Uterus (tissue), 4 donors: ENCODE data around the gene PTGFRN. TPM values are rescaled to one million over a fixed set of nuclear protein-coding genes. Genes with fewer than 3 reads are reported as not detected.

Source experiments
- DNase-seq, 2 donors: peaks; one replicate each; pipeline ENCODE4 v3.0.0-alpha.2; 2019 to 2020
- H3K27ac ChIP-seq, 2 donors: fragments of 200-600 bp; sonication (generic); 1 replicate in 1 of 2; 2 replicates in 1 of 2; pipeline ENCODE4 v1.5.1; 2016 to 2018
- H3K27me3 ChIP-seq, 2 donors: fragments of 200-600 bp; sonication (generic); one replicate each; pipeline ENCODE4 v1.5.1; 2018 to 2019; ENCODE audit warnings: control low read depth in 1 of 2
- H3K36me3 ChIP-seq, 2 donors: fragments of 200-600 bp; sonication (generic); one replicate each; pipeline ENCODE4 v1.5.1; 2019; ENCODE audit warnings: control low read depth in 1 of 2
- H3K4me1 ChIP-seq, 2 donors: fragments of 200-600 bp; sonication (generic); one replicate each; pipeline ENCODE4 v1.5.1; 2018 to 2019; ENCODE audit warnings: control low read depth in 1 of 2
- H3K4me3 ChIP-seq, 2 donors: fragments of 200-600 bp; sonication (generic); 1 replicate in 1 of 2; 2 replicates in 1 of 2; pipeline ENCODE4 v1.5.1; 2018 to 2019; ENCODE audit warnings: mild to moderate bottlenecking in 1 of 2
- H3K9me3 ChIP-seq, 2 donors: fragments of 200-600 bp; sonication (generic); one replicate each; pipeline ENCODE4 v1.5.1; 2019; ENCODE audit warnings: control low read depth in 1 of 2
- CTCF ChIP-seq, 4 experiments: fragments of 200-600 bp in 2 of 4; fragments of 450-650 bp in 2 of 4; sonication (generic) in 2 of 4; IDR thresholded peaks; one replicate each; pipeline ENCODE4 v1.5.1; 2016 to 2019; ENCODE audit warnings: antibody characterized with exemption in 4 of 4, mild to moderate bottlenecking in 2 of 4, moderate library complexity in 1 of 4
- POLR2A ChIP-seq, 2 donors: fragments of 450-650 bp; IDR thresholded peaks; one replicate each; pipeline ENCODE4 v1.6.1; 2016; ENCODE audit warnings: antibody characterized with exemption in 2 of 2, mild to moderate bottlenecking in 1 of 2, moderate library complexity in 1 of 2
- intact Hi-C: fragments of 100-400 bp; cut with DNase I; formaldehyde crosslinking; loops from one replicate; pipeline ENCODE4 v1.15.1; 2023; ENCODE audit warnings: low total_unique reads
- total RNA-seq, 4 donors: library from RNA; depleted of rRNA in 3 of 4; stranded (reverse); fragments of >200 nt in 3 of 4; gene quantifications; one replicate each; pipeline versions ENCODE4 v1.1.0 to v1.2.4, GENCODE V29; 2014 to 2023
- donor health status: DM: yes; HTN: yes; CAD: no.

PTGFRN gene
- total RNA-seq, 4 donors from 2014 or later = 32.4 to 134 (median 88.8) TPM

GRCh38 chr1:116869611-116870010 lies 40.1 kb upstream of the PTGFRN start:
- no peak for DNase-seq
- Histone ChIP-seq H3K36me3 (no peaks in the 10 kb centered on the region), H3K27me3 (no peaks in the 10 kb centered on the region), H3K27ac (no peak overlapping the region), H3K4me1 (no peaks in the 10 kb centered on the region), H3K9me3 (no peaks in the 10 kb centered on the region), H3K4me3 (no peak overlapping the region)
- intact Hi-C loops = no loop called here
- TF ChIP-seq CTCF (IDR thresholded peaks at IDR 0.05) (no peak), POLR2A (IDR thresholded peaks at IDR 0.05) (no peak)

- Histone ChIP-seq H3K4me3 (no peak overlapping the region), H3K27me3 (no peaks in the 10 kb centered on the region), H3K4me1 (no peaks in the 10 kb centered on the region), H3K9me3 (no peaks in the 10 kb centered on the region), H3K27ac (peak overlapping the region in 1 of 2 donors; percentile 86), H3K36me3 (no peaks in the 10 kb centered on the region)
- TF ChIP-seq CTCF (IDR thresholded peaks at IDR 0.05) (no peak), POLR2A (IDR thresholded peaks at IDR 0.05) (no peak)
- no peak for DNase-seq
- intact Hi-C loops = no loop called here
Measured at GRCh38 chr1:116870300-116870699, 39.4 kb upstream of the PTGFRN start.

GRCh38 chr1:116871779-116872146 lies 38.0 kb upstream of the PTGFRN start:
- Histone ChIP-seq H3K9me3 (no peaks in the 10 kb centered on the region), H3K36me3 (no peaks in the 10 kb centered on the region), H3K4me1 (no peaks in the 10 kb centered on the region), H3K27ac (peak overlapping the region; percentile 82 to 86), H3K27me3 (no peaks in the 10 kb centered on the region), H3K4me3 (no peak overlapping the region)
- TF ChIP-seq POLR2A (IDR thresholded peaks at IDR 0.05) (no peak), CTCF (IDR thresholded peaks at IDR 0.05) (no peak)
- DNase-seq = peak in 1 of 2 donors; percentile 71
- intact Hi-C loops = no loop called here

GRCh38 chr1:116873680-116874271 lies 35.9 kb upstream of the PTGFRN start:
- no peaks in the 10 kb centered on the region for H3K27me3 ChIP-seq
- H3K4me3 ChIP-seq = no peak overlapping the region
- TF ChIP-seq POLR2A (IDR thresholded peaks at IDR 0.05) (no peak), CTCF (IDR thresholded peaks at IDR 0.05) (no peak)
- peaks cover 2 to 9% of the 10 kb centered on the region in 2 donors for H3K4me1 ChIP-seq
- no peaks in the 10 kb centered on the region for H3K9me3 ChIP-seq
- H3K36me3 ChIP-seq = no peaks in the 10 kb centered on the region
- no peak for DNase-seq
- peak overlapping the region in 1 of 2 donors; percentile 86 for H3K27ac ChIP-seq
- intact Hi-C loops = no loop called here

GRCh38 chr1:116874733-116875249 lies 34.9 kb upstream of the PTGFRN start:
- no peak for DNase-seq
- no peaks in the 10 kb centered on the region for H3K27me3 ChIP-seq
- no peak overlapping the region for H3K4me3 ChIP-seq
- H3K36me3 ChIP-seq = no peaks in the 10 kb centered on the region
- H3K9me3 ChIP-seq = no peaks in the 10 kb centered on the region
- TF ChIP-seq POLR2A (IDR thresholded peaks at IDR 0.05) = no peak
- TF ChIP-seq CTCF (IDR thresholded peaks at IDR 0.05) = no peak
- intact Hi-C loops = no loop called here
- H3K4me1 ChIP-seq = peaks cover 7 to 9% of the 10 kb centered on the region in 2 donors
- no peak overlapping the region for H3K27ac ChIP-seq
